Measurements from ENCODE around the gene TMEM52. TPM values are rescaled to one million over a fixed set of nuclear protein-coding genes. Genes with fewer than 3 reads are reported as not detected.

TMEM52 gene
- polyA plus RNA-seq, 3 donors = 2.3 TPM; not detected in 2

DNA sequence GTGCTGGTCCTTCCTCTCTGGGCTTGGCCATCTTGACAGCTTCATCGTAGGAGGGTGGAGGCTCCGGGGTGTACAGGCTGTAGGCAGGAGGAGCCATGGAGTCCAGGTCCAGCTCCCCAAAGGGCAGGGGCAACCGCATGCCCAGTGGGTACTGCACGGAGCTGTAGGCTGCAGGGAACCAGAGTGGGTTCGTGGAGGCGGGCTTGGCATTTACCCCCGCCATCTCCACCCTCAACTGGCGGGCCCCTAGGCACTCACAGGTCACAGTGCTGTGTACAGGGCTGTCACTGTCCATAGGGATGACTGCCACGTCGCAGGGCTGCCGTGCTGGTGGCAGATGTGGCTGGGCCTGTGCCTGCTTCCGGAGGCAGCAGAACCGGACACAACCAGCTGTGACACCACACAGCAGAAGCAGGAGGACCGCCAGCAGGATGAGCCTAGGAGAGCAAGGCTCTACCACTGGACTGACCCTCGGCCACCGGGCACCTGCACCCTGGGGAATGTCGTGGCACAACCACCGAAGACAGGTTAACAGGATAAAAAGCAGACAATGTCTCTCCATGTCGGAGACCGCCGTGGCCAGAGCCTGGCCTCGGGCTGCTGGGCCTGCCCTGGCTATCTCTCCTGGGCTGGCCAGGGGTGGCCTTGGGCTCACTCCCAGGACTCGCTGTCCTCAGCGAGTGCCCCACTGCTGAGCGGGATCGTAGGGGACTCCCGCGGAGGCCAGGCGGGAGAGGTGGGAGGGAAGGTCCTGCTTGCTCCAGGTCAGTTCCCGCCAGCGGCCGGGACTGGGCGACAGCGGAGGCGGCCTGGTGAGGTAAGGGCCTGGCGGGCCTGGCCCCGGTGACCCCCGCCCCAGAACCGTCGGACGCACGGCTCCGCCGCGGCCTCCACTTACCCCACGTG, 831 bp downstream of the TMEM52 start:
- Histone ChIP-seq H3K4me3 (replicated peaks in 1 of 3; ENCODE audit: low read depth in 2 of 3, low read length in 3 of 3) (peak overlapping the region in 2 of 3 experiments; percentile 41 to 79), H3K27ac (ENCODE audit: low read depth in 1 of 2, low read length in 2 of 2) (no peak overlapping the region), H3K36me3 (replicated peaks in 1 of 2; ENCODE audit: control insufficient read depth in 1 of 2, insufficient read depth in 2 of 2, low read length in 2 of 2) (no peaks in the 10 kb centered on the region), H3K4me2 (replicated peaks; ENCODE audit: extremely low read depth, low read length, poor library complexity, severe bottlenecking) (peak overlapping the region; percentile 84), H3K9me3 (replicated peaks in 1 of 2; ENCODE audit: control insufficient read depth in 1 of 2, insufficient read depth in 1 of 2, low read length in 2 of 2) (no peaks in the 10 kb centered on the region), H2AFZ (ENCODE audit: insufficient read depth, low read depth, low read length, poor library complexity, severe bottlenecking) (peak overlapping the region; percentile 79), H4K20me1 (ENCODE audit: insufficient read depth, low read length) (no peaks in the 10 kb centered on the region), H3K27me3 (ENCODE audit: control insufficient read depth in 2 of 2, insufficient read depth in 2 of 2, low read length in 2 of 2) (peaks cover 0 to 14% of the 10 kb centered on the region in 2 donors), H3K79me2 (ENCODE audit: insufficient read depth, low read length) (no peaks in the 10 kb centered on the region), H3K4me1 (ENCODE audit: control insufficient read depth in 1 of 2, insufficient read depth in 2 of 2, low read length in 2 of 2) (peaks cover 13 to 19% of the 10 kb centered on the region in 2 donors), H3K9ac (ENCODE audit: insufficient read depth, low read length, poor library complexity, severe bottlenecking) (peak overlapping the region; percentile 51)
- peaks cover 7% of the 10 kb centered on the region for H3K4me1 Mint-ChIP-seq
- H3K36me3 Mint-ChIP-seq = no peaks in the 10 kb centered on the region
- H3K4me3 Mint-ChIP-seq = peak overlapping the region; percentile 34 to 39
- WGBS (ENCODE audit: insufficient coverage) = 46% methylated on average over 46 of the region's 46 CpGs
- H3K9me3 Mint-ChIP-seq = peaks cover 0 to 7% (median 0%) of the 10 kb centered on the region in 7 donors
- no peak overlapping the region for H3K27ac Mint-ChIP-seq
- no peak for DNase-seq
- intact Hi-C loops (cut with micrococcal nuclease) = loop anchor here (2.0 to 10.0 kb wide), 3 partner anchors 215 to 284 kb away; no protein-coding TSS in a partner anchor
- TF ChIP-seq, protein P1, sequence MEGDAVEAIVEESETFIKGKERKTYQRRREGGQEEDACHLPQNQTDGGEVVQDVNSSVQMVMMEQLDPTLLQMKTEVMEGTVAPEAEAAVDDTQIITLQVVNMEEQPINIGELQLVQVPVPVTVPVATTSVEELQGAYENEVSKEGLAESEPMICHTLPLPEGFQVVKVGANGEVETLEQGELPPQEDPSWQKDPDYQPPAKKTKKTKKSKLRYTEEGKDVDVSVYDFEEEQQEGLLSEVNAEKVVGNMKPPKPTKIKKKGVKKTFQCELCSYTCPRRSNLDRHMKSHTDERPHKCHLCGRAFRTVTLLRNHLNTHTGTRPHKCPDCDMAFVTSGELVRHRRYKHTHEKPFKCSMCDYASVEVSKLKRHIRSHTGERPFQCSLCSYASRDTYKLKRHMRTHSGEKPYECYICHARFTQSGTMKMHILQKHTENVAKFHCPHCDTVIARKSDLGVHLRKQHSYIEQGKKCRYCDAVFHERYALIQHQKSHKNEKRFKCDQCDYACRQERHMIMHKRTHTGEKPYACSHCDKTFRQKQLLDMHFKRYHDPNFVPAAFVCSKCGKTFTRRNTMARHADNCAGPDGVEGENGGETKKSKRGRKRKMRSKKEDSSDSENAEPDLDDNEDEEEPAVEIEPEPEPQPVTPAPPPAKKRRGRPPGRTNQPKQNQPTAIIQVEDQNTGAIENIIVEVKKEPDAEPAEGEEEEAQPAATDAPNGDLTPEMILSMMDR (IDR thresholded peaks at IDR 0.05) = no peak
- peaks cover 2 to 17% (median 12%) of the 10 kb centered on the region in 3 donors for H3K27me3 Mint-ChIP-seq (ENCODE audit: low read depth in 3 of 3)

DNA sequence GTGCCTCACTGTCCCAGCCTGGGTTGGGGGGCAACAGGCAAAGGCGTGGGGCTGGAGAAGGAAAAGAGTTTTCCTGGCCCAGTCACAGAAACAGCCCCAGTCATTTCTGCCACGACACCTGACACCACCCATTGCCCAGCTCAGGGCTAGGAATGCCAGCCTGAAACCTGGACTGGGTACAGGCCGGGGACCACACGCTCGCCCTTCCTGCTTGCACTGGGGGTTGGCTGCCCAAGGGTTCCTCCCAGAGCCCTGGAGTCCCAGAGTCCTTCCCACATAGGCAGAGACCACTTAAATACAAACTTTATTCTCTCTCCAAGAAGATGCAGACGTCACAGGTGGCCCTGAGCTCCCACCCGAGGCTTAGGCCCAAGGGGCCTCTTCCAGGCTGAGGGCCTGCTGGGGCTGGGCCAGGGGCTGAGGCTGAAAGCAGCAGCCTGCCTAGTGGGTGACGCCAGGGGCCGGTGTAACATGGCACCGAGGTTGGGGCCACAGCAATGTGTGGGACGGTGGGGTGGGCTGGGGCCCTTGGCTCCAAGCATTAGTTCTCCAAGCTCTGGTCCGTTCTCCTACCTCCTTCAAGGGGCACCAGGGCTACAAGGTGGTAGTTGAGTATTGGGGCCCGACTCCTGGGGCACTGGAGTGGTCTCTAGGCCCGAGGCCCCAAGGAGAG, 1.6 kb downstream of the TMEM52 start:
- peaks cover 0 to 14% of the 10 kb centered on the region in 2 donors for H3K27me3 ChIP-seq (ENCODE audit: control insufficient read depth in 2 of 2, insufficient read depth in 2 of 2, low read length in 2 of 2)
- H3K27me3 Mint-ChIP-seq (ENCODE audit: low read depth in 3 of 3) = peaks cover 2 to 17% (median 12%) of the 10 kb centered on the region in 3 donors
- H3K36me3 Mint-ChIP-seq = no peaks in the 10 kb centered on the region
- H3K27ac Mint-ChIP-seq = no peak overlapping the region
- TF ChIP-seq, protein P1 (IDR thresholded peaks at IDR 0.05) = no peak
- H3K9me3 Mint-ChIP-seq = peaks cover 0 to 7% (median 0%) of the 10 kb centered on the region in 7 donors
- H3K4me3 ChIP-seq (replicated peaks in 1 of 3; ENCODE audit: low read depth in 2 of 3, low read length in 3 of 3) = no peak overlapping the region
- H3K4me1 ChIP-seq (ENCODE audit: control insufficient read depth in 1 of 2, insufficient read depth in 2 of 2, low read length in 2 of 2) = peaks cover 13 to 19% of the 10 kb centered on the region in 2 donors
- H3K9ac ChIP-seq (ENCODE audit: insufficient read depth, low read length, poor library complexity, severe bottlenecking) = no peak overlapping the region
- peaks cover 7% of the 10 kb centered on the region for H3K4me1 Mint-ChIP-seq
- 93% methylated on average over 11 of the region's 14 CpGs for WGBS (ENCODE audit: insufficient coverage)
- no peaks in the 10 kb centered on the region for H3K79me2 ChIP-seq (ENCODE audit: insufficient read depth, low read length)
- H4K20me1 ChIP-seq (ENCODE audit: insufficient read depth, low read length) = no peaks in the 10 kb centered on the region
- no peaks in the 10 kb centered on the region for H3K36me3 ChIP-seq (replicated peaks in 1 of 2; ENCODE audit: control insufficient read depth in 1 of 2, insufficient read depth in 2 of 2, low read length in 2 of 2)
- H2AFZ ChIP-seq (ENCODE audit: insufficient read depth, low read depth, low read length, poor library complexity, severe bottlenecking) = no peak overlapping the region
- H3K4me2 ChIP-seq (replicated peaks; ENCODE audit: extremely low read depth, low read length, poor library complexity, severe bottlenecking) = no peak overlapping the region
- DNase-seq = no peak
- no peaks in the 10 kb centered on the region for H3K9me3 ChIP-seq (replicated peaks in 1 of 2; ENCODE audit: control insufficient read depth in 1 of 2, insufficient read depth in 1 of 2, low read length in 2 of 2)
- intact Hi-C loops (cut with micrococcal nuclease) = loop anchor here (5.0 to 10.0 kb wide), 2 partner anchors 217 to 285 kb away; no protein-coding TSS in a partner anchor
- H3K27ac ChIP-seq (ENCODE audit: low read depth in 1 of 2, low read length in 2 of 2) = no peak overlapping the region
- peak overlapping the region in 1 of 2 donors; percentile 39 for H3K4me3 Mint-ChIP-seq
